Measurements from ENCODE around the gene MICAL1.

Gene MICAL1

DNA sequence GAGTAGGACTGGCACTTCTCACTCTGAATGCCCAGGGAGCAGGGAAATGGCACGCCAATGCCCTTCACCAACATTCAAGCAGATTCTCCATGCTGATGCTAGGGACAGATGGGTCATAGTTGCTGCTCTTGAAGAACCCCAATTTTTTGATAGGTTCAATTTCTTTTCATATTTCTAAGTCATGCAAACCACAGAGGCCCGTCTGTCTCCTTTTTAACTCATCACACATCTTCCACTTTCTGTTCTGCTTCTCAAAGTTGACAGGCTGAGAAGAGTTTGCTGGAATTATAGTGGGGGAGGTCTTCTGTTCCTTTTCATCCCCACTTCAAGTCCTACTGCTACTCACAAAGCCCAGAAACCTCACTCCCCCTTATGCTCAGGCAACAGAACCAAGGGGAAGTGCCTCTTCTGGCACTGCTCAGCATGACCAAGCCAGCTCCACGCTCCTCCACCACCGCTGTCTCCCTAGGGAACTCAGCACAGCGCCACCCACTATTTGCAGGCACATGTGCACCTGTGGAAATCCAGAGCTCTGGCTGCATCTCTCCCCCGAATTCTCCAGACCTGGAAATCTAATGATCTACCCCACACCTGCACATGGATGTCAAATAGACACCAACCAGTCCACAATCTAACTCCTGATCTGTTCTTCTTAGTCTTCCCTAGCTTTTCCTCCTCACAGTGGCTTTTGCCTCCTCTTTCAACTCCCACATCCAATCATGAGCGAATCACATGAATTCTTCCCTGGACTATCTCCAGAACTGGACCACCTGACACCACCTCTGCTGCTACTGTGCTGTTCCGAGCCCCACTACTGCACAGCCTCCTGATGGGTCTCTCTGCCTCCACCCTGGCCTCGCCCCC is 16.8 kb upstream of the MICAL1 start:
- Histone ChIP-seq H3K4me3 (ENCODE audit: severe bottlenecking) (no peak overlapping the region), H3K36me3 (ENCODE audit: low read depth) (peaks cover 63% of the 10 kb centered on the region), H3K27me3 (ENCODE audit: insufficient read depth, poor library complexity, severe bottlenecking) (no peaks in the 10 kb centered on the region), H3K27ac (ENCODE audit: poor library complexity, severe bottlenecking) (no peak overlapping the region), H3K4me1 (ENCODE audit: insufficient read depth, poor library complexity, severe bottlenecking) (no peaks in the 10 kb centered on the region), H3K9me3 (ENCODE audit: severe bottlenecking) (no peaks in the 10 kb centered on the region)
- TF ChIP-seq, protein P1, sequence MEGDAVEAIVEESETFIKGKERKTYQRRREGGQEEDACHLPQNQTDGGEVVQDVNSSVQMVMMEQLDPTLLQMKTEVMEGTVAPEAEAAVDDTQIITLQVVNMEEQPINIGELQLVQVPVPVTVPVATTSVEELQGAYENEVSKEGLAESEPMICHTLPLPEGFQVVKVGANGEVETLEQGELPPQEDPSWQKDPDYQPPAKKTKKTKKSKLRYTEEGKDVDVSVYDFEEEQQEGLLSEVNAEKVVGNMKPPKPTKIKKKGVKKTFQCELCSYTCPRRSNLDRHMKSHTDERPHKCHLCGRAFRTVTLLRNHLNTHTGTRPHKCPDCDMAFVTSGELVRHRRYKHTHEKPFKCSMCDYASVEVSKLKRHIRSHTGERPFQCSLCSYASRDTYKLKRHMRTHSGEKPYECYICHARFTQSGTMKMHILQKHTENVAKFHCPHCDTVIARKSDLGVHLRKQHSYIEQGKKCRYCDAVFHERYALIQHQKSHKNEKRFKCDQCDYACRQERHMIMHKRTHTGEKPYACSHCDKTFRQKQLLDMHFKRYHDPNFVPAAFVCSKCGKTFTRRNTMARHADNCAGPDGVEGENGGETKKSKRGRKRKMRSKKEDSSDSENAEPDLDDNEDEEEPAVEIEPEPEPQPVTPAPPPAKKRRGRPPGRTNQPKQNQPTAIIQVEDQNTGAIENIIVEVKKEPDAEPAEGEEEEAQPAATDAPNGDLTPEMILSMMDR (IDR thresholded peaks at IDR 0.05; ENCODE audit: poor library complexity, severe bottlenecking): no peak
- no peak for DNase-seq (ENCODE audit: low spot score)
- no peak for ATAC-seq (ENCODE audit: low read depth)

DNA sequence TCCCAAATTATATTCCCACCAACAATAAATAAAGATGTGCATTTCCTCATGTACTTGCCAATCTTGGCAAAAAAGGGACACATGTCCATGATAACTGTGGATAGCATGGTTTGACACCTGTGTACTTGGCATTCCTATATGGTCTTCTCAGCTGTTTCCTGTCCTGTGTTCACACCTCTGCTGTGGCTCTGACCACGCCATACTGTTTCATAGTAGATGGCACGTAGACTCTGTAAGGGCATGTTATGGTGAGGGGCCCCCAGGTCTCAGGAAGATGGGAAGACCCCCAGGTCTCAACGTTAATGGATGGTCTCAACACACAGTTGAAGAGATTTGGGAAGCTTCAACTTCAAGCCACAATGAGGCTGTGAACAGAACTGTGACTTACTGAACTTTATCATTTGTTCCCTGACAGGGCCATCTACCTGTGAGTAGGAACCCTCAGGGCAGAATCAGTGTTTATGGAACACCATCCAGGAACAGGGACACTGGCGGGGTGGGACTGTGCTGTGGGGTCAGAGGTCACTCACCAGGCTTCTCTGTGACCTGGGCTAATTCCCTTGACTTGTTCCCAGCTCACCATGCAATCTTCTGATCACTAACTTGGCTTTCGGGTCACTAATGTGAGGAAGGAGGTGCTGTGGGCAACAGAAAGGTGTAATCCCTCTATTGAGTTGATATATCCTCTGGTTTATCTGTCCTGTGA is 15.7 kb upstream of the MICAL1 start:
- no peak overlapping the region for H3K4me3 ChIP-seq (ENCODE audit: severe bottlenecking)
- peaks cover 72% of the 10 kb centered on the region for H3K36me3 ChIP-seq (ENCODE audit: low read depth)
- no peak for ATAC-seq (ENCODE audit: low read depth)
- no peak overlapping the region for H3K27ac ChIP-seq (ENCODE audit: poor library complexity, severe bottlenecking)
- H3K9me3 ChIP-seq (ENCODE audit: severe bottlenecking): no peaks in the 10 kb centered on the region
- TF ChIP-seq, protein P1 (IDR thresholded peaks at IDR 0.05; ENCODE audit: poor library complexity, severe bottlenecking): no peak
- no peaks in the 10 kb centered on the region for H3K27me3 ChIP-seq (ENCODE audit: insufficient read depth, poor library complexity, severe bottlenecking)
- no peaks in the 10 kb centered on the region for H3K4me1 ChIP-seq (ENCODE audit: insufficient read depth, poor library complexity, severe bottlenecking)
- no peak for DNase-seq (ENCODE audit: low spot score)

DNA sequence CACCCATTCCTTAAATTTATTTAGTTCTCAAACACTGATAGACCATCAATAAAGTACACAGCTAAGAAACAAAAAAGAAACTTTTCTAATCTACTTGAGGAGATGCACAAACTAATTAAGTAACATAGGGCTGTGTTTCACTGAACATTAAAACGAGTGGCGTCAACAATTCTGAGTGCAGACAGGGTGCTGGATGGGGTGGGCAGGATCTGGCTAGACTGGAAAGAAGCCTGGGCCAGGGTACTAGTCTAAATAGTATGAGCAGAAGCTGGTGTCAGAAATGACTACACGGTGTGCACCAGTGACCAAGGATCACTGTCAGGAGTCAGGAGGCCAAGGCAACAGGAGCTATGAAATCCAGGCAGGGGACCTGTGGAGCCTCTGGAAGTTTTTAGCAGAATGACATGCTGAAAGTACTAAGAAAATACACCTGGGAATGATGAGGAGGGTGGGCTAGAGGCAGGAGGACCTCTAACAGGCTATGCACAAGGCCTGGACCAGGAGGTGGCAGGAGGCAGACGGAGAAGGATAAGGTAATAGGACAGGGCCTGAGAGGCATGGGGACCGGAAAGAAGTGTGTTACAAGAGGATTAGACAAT is 14.1 kb upstream of the MICAL1 start:
- H3K4me3 ChIP-seq (ENCODE audit: severe bottlenecking): no peak overlapping the region
- ATAC-seq (ENCODE audit: low read depth) (no peak), DNase-seq (ENCODE audit: low spot score) (no peak)
- TF ChIP-seq, protein P1 (IDR thresholded peaks at IDR 0.05; ENCODE audit: poor library complexity, severe bottlenecking): no peak
- H3K27ac ChIP-seq (ENCODE audit: poor library complexity, severe bottlenecking): no peak overlapping the region
- H3K36me3 ChIP-seq (ENCODE audit: low read depth): peaks cover 72% of the 10 kb centered on the region
- H3K9me3 ChIP-seq (ENCODE audit: severe bottlenecking): no peaks in the 10 kb centered on the region
- no peaks in the 10 kb centered on the region for H3K27me3 ChIP-seq (ENCODE audit: insufficient read depth, poor library complexity, severe bottlenecking)
- H3K4me1 ChIP-seq (ENCODE audit: insufficient read depth, poor library complexity, severe bottlenecking): no peaks in the 10 kb centered on the region

DNA sequence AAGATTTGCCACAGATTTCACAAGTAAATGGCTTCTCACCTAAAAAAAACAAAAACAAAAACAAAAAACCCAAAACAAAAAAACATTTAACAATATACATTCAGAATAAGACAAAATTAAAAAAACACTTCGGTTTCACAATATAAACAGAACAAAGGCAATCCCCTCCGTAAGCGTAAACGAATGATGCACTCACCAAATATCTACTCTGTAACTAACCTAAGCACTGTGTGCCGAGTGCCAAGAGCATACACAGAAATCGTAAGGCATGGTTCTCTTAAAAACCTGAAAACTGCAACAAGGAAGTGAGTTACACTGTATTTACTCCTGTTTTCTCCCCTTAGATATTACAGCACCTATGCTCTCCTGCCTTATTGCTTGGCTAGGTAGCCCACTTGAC is 12.1 kb upstream of the MICAL1 start:
- DNase-seq (ENCODE audit: low spot score) (no peak), ATAC-seq (ENCODE audit: low read depth) (no peak)
- H3K36me3 ChIP-seq (ENCODE audit: low read depth): peaks cover 75% of the 10 kb centered on the region
- H3K9me3 ChIP-seq (ENCODE audit: severe bottlenecking): no peaks in the 10 kb centered on the region
- TF ChIP-seq, protein P1 (IDR thresholded peaks at IDR 0.05; ENCODE audit: poor library complexity, severe bottlenecking): no peak
- H3K4me3 ChIP-seq (ENCODE audit: severe bottlenecking): no peak overlapping the region
- no peaks in the 10 kb centered on the region for H3K4me1 ChIP-seq (ENCODE audit: insufficient read depth, poor library complexity, severe bottlenecking)
- H3K27me3 ChIP-seq (ENCODE audit: insufficient read depth, poor library complexity, severe bottlenecking): no peaks in the 10 kb centered on the region
- H3K27ac ChIP-seq (ENCODE audit: poor library complexity, severe bottlenecking): no peak overlapping the region
